Muscle of leg (tissue), 11 donors: ENCODE results near the gene RBL1. TPM values are rescaled to one million over a fixed set of nuclear protein-coding genes. Genes with fewer than 3 reads are reported as not detected.
"Not testable (repeated sequence)": the region's sequence is repeated elsewhere in the genome, so short reads cannot be mapped to it uniquely, and the experiment has no call there.

Source experiments
- DNase-seq: peaks from one replicate; pipeline ENCODE4 v3.0.0; 2013
- H3K27ac ChIP-seq: one replicate; pipeline ENCODE4 v1.5.1; 2013; ENCODE audit warnings: mild to moderate bottlenecking, low read length, control low read depth
- H3K27me3 ChIP-seq: one replicate; pipeline ENCODE4 v1.6.1; 2013; ENCODE audit warnings: low read length; ENCODE audit not compliant: control insufficient read depth, insufficient read depth
- H3K36me3 ChIP-seq: one replicate; pipeline ENCODE4 v1.6.1; 2013; ENCODE audit warnings: low read length; ENCODE audit not compliant: control insufficient read depth, insufficient read depth
- H3K4me1 ChIP-seq: one replicate; pipeline ENCODE4 v1.6.1; 2013; ENCODE audit warnings: low read length; ENCODE audit not compliant: control insufficient read depth, insufficient read depth
- H3K4me3 ChIP-seq: one replicate; pipeline ENCODE4 v1.5.1; 2013; ENCODE audit warnings: low read length, control low read depth
- H3K9me3 ChIP-seq: replicated peaks from 2 replicates; pipeline ENCODE4 v1.6.1; 2013; ENCODE audit warnings: low read depth, low read length; ENCODE audit not compliant: control insufficient read depth
- WGBS: methylation state at CpG from one replicate; pipeline ENCODE4 v1.1.5; 2013; ENCODE audit warnings: missing lambda C conversion rate; ENCODE audit not compliant: insufficient coverage; 5-methylcytosine and 5-hydroxymethylcytosine counted together
- polyA plus RNA-seq, 8 donors: library from polyadenylated mRNA; unstranded; fragments of 120-200 nt; gene quantifications; one replicate each; pipeline versions ENCODE4 v1.2.1 to v1.2.3, GENCODE V29; 2013; ENCODE audit warnings: inconsistent platforms in 1 of 8, low replicate concordance in 1 of 8; ENCODE audit not compliant: insufficient read length in 8 of 8, insufficient read depth in 1 of 8
- total RNA-seq: library from RNA; stranded (reverse); fragments of 120-200 nt; gene quantifications from one replicate; pipeline ENCODE4 v1.2.4, GENCODE V29; 2013

Gene RBL1
- total and polyA plus RNA-seq, 9 donors: 4.9 to 10.8 (median 8.0) TPM

GRCh38 chr20:37000171-37000570 is 95.6 kb downstream of the RBL1 start:
- not testable (repeated sequence) for H3K27ac ChIP-seq, H3K36me3 ChIP-seq, H3K9me3 ChIP-seq, H3K4me3 ChIP-seq, H3K27me3 ChIP-seq, H3K4me1 ChIP-seq, DNase-seq
- no CpG with 5 or more reads among the region's 26 CpGs for WGBS

DNA sequence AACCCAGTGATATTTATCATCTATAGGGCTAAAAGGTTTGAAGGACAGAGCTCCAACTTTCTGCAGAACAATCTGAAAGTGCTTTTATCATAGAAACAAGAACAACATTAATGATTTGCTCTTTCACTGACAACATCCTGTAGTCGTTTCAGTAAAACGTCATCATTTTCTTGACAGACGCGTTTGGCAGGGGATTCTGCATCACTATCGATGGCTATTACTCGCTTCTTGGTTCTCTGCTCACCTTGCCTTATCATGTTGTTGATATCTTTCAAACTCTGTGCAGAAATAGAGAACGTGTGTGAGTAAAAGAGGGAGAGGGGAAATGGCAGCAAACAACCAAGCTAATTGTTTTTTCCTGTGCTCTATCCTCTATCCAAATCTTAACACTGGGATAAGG is 97.1 kb downstream of the RBL1 start:
- Histone ChIP-seq H3K27me3 (no peaks in the 10 kb centered on the region), H3K4me3 (no peak overlapping the region), H3K36me3 (peaks cover 11% of the 10 kb centered on the region), H3K27ac (no peak overlapping the region), H3K9me3 (no peaks in the 10 kb centered on the region), H3K4me1 (no peaks in the 10 kb centered on the region)
- WGBS: 93% methylated on average over 6 of the region's 7 CpGs
- DNase-seq: no peak

DNA sequence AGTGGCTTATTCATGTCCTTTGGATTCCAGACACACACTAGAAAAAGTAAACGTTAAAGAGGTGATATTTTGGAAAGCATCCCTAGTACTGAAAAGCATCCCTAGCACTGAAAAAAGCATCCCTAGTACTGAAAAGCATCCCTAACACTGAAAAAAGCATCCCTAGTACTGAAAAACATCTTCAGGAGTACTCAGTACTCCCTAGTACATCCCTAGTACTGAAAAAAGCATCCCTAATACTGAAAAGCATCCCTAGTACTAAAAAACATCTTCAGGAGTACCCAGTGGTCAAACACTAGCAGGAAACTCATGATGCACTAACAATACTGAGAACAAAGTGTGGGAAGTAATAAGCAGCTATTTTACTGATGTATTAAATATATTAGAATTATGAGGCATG is 98.7 kb downstream of the RBL1 start:
- Histone ChIP-seq H3K4me1 (no peaks in the 10 kb centered on the region), H3K36me3 (peaks cover 5% of the 10 kb centered on the region), H3K27ac (no peak overlapping the region), H3K9me3 (no peaks in the 10 kb centered on the region), H3K27me3 (no peaks in the 10 kb centered on the region), H3K4me3 (no peak overlapping the region)
- no CpG with 5 or more reads among the region's 1 CpG for WGBS
- DNase-seq: no peak

DNA sequence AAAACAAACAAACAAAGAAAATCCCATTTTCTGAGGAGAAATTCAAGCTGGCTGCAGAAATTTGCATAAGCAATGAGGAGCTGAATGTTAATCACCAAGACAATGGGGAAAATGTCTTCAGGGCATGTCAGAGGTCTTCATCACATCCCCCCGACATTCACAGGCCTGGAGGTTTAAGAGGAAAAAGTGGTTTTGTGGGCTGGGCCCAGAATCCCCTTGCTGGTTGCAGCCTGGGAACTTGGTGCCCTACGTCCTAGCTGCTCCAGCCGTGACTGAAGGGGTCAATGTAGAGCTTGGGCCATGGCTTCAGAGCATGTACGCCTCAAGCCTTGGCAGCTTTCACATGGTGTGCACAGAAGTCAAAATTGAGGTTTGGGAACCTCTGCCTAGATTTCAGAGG is 101.6 kb downstream of the RBL1 start:
- not testable (repeated sequence) for H3K36me3 ChIP-seq, DNase-seq, H3K27me3 ChIP-seq, H3K27ac ChIP-seq, H3K4me3 ChIP-seq, H3K9me3 ChIP-seq, H3K4me1 ChIP-seq
- WGBS: 100% methylated on average over 3 of the region's 4 CpGs

GRCh38 chr20:36992802-36993334 is 102.9 kb downstream of the RBL1 start:
- Histone ChIP-seq H3K9me3 (no peaks in the 10 kb centered on the region), H3K4me1 (no peaks in the 10 kb centered on the region), H3K27ac (no peak overlapping the region), H3K27me3 (no peaks in the 10 kb centered on the region), H3K36me3 (peaks cover 5% of the 10 kb centered on the region), H3K4me3 (no peak overlapping the region)
- DNase-seq: no peak
- WGBS: 80% methylated on average over 1 of the region's 4 CpGs

GRCh38 chr20:36991703-36992102 is 104.1 kb downstream of the RBL1 start:
- H3K4me1 ChIP-seq: no peaks in the 10 kb centered on the region
- H3K9me3 ChIP-seq: no peaks in the 10 kb centered on the region
- H3K27me3 ChIP-seq: no peaks in the 10 kb centered on the region
- no peak overlapping the region for H3K27ac ChIP-seq
- H3K4me3 ChIP-seq: no peak overlapping the region
- peaks cover 5% of the 10 kb centered on the region for H3K36me3 ChIP-seq
- no peak for DNase-seq
- WGBS: 100% methylated on average over 2 of the region's 3 CpGs

DNA sequence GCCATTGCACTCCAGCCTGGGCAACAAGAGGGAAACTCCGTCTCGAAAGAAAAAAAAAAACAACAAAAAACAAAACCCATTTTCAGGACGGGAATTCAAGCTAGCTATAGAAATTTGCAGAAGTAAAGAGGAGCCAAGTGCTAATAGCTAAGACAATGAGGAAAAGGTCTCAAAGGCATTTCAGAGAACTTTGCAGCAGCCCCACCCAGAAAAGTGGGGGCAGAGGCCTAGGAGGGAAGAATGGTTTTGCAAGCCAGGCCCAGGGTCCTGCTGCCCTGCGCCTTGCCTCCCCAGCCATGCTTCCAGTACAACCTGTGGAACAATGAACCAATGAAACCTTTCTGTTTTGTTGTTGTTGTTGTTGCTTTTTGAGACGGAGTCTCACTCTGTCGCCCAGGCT is 106.0 kb downstream of the RBL1 start:
- DNase-seq: peak; percentile 28
- Histone ChIP-seq H3K27me3 (no peaks in the 10 kb centered on the region), H3K4me3 (no peak overlapping the region), H3K27ac (no peak overlapping the region), H3K4me1 (no peaks in the 10 kb centered on the region), H3K9me3 (no peaks in the 10 kb centered on the region), H3K36me3 (peaks cover 3% of the 10 kb centered on the region)
- WGBS: no CpG with 5 or more reads among the region's 6 CpGs

DNA sequence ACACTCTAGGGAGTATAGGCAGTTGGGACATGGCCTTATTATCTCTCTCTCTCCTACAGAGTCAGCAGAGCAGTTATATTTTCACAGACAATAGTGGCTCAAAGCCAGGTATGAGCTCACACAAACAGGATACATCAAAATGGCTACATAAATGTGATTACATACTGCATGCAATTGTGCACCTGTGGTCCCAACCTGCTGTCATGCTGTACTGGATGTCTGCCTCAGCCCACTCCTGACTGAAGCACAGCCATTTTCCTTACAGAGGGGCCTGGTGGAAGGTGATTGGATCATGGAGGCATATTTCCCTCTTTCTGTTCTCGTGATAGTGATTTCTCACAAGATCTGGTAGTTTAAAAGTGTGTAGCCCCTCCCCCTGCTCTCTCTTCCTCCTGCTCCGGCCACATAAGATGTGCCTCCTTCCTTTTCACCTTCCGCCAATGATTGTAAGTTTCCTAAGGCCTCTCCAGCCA is 107.3 kb downstream of the RBL1 start:
- 83% methylated on average over 1 of the region's 3 CpGs for WGBS
- H3K36me3 ChIP-seq: no peaks in the 10 kb centered on the region
- no peaks in the 10 kb centered on the region for H3K4me1 ChIP-seq
- no peak overlapping the region for H3K4me3 ChIP-seq
- H3K27ac ChIP-seq: peak overlapping the region; percentile 5
- no peaks in the 10 kb centered on the region for H3K27me3 ChIP-seq
- no peaks in the 10 kb centered on the region for H3K9me3 ChIP-seq
- peak; percentile 46 for DNase-seq

GRCh38 chr20:36984257-36984638 is 111.5 kb downstream of the RBL1 start:
- no peaks in the 10 kb centered on the region for H3K4me1 ChIP-seq
- H3K4me3 ChIP-seq: no peak overlapping the region
- no peaks in the 10 kb centered on the region for H3K9me3 ChIP-seq
- no CpG with 5 or more reads among the region's 6 CpGs for WGBS
- H3K27me3 ChIP-seq: no peaks in the 10 kb centered on the region
- no peaks in the 10 kb centered on the region for H3K36me3 ChIP-seq
- DNase-seq: no peak
- no peak overlapping the region for H3K27ac ChIP-seq

DNA sequence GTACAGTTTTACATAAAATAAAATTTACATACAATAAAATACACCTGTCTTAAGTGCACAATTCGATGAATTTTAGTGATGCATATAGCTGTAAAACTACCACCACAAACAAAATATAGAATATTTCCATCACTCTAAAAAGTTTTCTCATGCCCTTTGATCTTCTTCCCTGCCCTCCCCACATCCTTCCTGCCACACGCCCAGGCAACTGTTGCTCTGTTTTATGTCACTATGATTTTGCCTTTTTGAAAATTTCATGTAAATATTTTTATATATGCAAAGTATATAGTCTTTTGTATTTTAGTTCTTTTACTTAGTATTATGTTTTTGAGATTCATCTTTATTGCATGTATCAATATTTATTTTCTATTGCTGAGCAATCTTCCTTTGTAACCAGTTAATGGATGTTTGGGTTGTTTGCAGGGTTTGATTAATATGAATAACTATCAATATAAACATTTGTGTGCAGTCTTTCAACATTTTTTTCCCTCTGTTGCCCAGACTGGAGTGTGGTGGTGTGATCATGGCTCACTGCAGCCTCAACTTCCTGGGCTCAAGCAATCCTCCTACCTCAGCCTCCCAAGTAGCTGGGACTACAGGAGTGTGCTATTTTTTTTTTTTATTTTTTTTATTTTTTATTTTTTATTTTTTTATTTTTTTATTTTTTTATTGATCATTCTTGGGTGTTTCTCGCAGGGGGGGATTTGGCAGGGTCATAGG is 120.5 kb downstream of the RBL1 start:
- DNase-seq: no peak
- Histone ChIP-seq H3K4me1 (no peaks in the 10 kb centered on the region), H3K27ac (no peak overlapping the region), H3K9me3 (no peaks in the 10 kb centered on the region), H3K27me3 (no peaks in the 10 kb centered on the region), H3K4me3 (no peak overlapping the region), H3K36me3 (no peaks in the 10 kb centered on the region)
- no CpG with 5 or more reads among the region's 3 CpGs for WGBS
